HuH-7.5 (cell line): ENCODE data around the gene OTOP3.
A peak's percentile ranks its signal among the peaks of the same experiment; 100 is the strongest.

ENCODE experiments used
- DNase-seq: peaks from one replicate; pipeline ENCODE4 v3.0.0; 2011; ENCODE audit warnings: low spot score

The OTOP3 gene

DNA sequence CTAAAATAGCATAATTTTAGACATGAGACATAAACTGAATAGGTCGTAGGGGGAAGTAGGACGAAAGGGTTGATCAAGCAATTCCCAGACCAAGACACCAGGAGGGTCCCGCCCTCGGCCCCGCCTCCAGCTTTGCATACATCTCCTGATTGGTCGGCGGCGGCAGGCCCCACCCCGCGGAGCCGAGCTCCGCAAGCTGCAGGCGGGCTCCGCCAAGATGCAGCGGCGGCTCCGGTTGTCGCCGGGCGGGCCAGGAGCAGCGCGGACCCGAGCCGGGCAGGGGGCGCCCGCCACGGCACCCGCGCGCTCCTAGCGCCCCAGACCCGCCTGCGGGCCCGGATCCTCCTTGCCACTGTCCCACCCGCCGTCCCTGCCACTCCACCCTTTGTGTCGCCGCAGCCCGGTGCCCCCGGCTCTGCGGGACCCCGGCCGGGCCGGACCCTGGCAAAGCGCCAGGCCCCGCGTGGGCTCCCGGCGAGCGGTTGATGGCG lies 51.8 kb downstream of the OTOP3 start, which contains the start of gene CDR2L:
CDR2L (plus strand) TSS at position 215 of the 491 bp plus-strand sequence. CDS start 412 bp downstream, outside the sequence.
- DNase-seq, result peak; percentile 87

DNA sequence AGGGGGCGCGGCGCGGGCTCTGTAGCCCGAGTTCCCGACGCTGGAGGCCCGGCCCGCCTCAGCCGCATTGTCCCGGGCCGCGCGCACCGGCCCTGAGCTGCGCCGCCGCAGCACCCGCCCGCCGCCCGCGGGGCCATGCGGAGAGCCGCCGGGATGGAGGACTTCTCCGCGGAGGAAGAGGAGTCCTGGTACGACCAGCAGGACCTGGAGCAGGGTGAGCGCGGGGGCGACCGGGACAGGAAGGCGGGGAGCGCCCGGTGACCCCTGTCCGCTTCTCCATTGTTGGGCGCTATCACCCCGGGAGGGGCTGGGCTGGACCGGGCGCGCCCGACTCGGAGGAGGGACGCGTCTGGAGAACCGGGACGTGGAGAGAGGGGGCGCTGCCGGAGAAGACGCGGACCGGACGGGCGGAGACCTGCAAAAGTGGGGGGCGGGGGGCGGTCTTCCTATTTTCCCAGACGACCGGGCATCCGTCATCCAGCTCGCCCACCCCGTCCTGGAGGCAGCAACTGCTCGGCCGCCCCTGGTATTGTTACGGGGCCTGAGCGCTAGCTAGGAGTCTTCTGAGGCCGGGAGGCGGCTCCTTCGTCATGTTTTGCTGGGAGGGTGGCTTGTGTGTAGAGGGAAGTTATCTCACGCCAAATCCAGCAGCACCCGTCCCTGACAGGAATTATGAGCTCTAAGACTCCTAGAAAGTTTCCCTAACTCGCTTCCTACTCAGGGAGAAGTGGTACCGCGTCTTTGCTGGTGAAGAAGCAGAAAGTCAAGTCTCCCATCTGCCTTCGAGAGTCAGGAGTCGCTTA lies 52.4 kb downstream of the OTOP3 start:
- peak; percentile 52 for DNase-seq

DNA sequence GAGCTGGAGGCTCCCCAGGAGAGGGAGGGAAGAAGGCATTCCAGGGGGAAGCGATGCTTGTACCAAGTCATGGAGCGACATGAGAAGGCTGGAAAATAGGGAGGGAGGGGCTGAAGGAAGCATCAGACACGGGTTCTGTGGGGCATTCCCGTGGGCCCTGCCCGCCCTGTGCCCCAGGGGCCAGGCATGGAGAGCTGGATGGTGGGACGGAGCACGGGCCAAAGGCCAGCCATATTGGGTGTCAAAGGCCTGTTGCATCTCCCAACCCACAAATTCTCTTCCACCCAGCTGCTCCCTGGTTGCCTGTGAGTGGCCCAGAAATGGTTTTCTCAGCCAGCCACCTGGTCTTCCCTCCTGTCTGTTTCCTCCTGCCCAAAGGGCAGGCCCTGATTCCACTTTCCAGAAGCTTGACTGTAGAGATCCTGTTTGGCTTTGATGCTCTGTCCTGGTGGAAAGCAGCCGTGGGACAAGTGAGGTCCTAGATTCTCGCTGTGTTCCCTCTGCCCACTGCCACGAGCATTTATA lies 54.9 kb downstream of the OTOP3 start:
- DNase-seq, result no peak

DNA sequence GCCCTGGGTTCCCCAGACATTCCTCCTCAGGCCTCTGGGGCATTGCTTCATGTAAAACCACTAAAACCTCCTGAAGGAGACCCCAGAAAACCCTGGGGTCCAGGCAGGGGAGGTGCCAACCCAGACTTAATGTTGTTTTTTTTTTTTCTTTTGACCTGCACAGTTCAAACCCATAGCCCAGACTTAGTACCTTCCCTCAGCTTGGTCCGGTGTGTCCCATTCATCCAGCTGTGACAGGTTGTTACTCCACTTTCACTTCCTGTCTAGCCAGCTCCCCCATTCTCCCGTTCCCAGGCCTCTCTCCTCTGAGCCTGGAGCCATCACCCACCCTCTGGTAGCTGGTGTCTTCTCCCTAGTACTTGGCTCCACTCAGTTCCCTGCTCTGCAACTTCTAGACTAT lies 56.5 kb downstream of the OTOP3 start:
- no peak for DNase-seq

DNA sequence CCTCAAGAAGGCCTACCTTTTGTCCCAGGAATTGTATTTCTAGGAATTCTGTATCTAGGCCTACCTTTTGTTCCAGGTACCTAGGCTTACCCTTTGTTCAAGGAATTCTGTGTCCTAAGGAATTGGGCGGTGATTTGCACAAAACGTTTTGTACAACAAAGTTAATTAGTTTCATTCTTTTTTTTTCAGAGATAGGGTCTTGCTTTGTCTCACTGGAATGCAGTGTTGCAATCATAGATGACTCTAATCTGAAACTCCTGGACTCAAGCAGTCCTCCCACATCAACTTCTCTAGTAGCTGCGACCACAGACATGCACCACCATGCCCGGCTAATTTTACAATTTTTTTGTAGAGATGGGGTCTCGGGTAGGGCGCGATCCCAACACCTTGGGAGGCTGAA lies 58.7 kb downstream of the OTOP3 start:
- no peak for DNase-seq

DNA sequence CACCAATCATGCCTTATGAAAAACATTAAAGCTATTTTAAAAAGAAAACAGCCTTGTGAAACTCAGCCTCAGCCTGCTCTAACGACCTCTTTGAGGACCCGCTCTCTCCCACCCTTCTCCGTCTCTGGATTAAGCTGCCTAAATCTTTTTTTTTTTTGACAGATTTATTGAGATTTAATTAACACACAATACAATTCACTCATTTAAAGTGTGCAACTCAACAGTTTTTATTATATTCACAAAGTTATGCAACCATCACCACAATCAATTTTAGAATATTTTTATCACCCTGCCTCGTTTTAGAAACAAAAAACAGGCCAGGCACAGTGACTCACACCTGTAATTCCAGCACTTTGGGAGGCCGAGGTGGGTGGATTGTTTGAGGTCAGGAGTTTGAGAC lies 60.1 kb downstream of the OTOP3 start:
- DNase-seq, result no peak

DNA sequence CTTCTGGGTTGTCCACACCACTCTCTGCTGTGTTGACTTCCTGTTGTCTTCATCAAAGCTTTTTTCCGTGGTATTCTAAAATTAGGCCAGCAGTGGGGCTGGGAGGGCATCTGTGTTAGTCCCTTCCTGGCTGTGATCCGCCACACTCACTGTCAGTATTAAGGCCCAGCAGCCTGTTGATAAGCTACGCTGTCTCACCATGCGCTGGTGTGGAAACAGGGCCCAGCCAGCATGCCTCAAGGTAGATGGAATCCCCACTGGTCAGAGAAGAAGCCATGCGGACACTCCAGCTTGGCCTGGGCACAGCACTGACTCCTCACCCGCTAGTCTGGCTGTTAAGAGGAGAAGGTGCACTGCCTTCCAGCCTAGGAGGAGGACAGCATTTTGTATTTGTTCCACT lies 63.1 kb downstream of the OTOP3 start:
- no peak for DNase-seq

DNA sequence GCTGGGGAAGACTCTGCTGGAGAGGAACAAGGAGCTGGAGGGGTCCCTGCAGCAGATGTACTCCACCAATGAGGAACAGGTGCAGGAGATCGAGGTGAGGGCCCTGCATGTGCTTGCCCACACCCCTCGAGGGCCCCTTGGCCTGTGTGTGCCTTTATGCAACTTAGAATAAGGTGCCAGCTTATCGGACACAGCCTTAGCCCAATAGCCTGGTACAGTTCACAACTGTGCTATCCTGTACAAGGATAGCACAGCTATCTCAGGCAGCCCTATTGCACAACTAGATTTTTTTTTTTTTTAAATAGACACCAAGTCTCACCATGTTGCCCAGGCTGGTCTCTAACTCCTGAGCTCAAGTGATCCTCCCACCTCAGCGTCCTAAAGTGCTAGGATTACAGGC lies 63.8 kb downstream of the OTOP3 start:
- no peak for DNase-seq
